ENCODE results near the gene AGT.

AGT gene

GRCh38 chr1:230713915-230714764, at the start of gene AGT:
TSS of gene AGT (minus strand) at chr1:230714122. CDS start at chr1:230710823, 3,299 bp downstream.
- no peak within 1 kb of the TSS for H3K27ac ChIP-seq (ENCODE audit: low read length)
- no peak within 1 kb of the TSS for H2AFZ ChIP-seq (ENCODE audit: low read depth, low read length)
- no peaks in the 10 kb centered on the region for H3K4me1 ChIP-seq (ENCODE audit: insufficient read depth, low read length)
- no peak within 1 kb of the TSS for H3K4me3 ChIP-seq (ENCODE audit: low read depth in 1 of 2, low read length in 2 of 2)
- ATAC-seq (ENCODE audit: insufficient read depth, low read depth) (no peak), DNase-seq (no peak)
- H3K9ac ChIP-seq (ENCODE audit: low read depth, low read length) = no peak within 1 kb of the TSS
- H3K79me2 ChIP-seq (ENCODE audit: insufficient read depth, low read length) = no peaks in the 10 kb centered on the region
- TF ChIP-seq EZH2 (IDR thresholded peaks at IDR 0.05; ENCODE audit: borderline replicate concordance, low read depth, low read length, severe bottlenecking) = no peak
- TF ChIP-seq, protein P1, sequence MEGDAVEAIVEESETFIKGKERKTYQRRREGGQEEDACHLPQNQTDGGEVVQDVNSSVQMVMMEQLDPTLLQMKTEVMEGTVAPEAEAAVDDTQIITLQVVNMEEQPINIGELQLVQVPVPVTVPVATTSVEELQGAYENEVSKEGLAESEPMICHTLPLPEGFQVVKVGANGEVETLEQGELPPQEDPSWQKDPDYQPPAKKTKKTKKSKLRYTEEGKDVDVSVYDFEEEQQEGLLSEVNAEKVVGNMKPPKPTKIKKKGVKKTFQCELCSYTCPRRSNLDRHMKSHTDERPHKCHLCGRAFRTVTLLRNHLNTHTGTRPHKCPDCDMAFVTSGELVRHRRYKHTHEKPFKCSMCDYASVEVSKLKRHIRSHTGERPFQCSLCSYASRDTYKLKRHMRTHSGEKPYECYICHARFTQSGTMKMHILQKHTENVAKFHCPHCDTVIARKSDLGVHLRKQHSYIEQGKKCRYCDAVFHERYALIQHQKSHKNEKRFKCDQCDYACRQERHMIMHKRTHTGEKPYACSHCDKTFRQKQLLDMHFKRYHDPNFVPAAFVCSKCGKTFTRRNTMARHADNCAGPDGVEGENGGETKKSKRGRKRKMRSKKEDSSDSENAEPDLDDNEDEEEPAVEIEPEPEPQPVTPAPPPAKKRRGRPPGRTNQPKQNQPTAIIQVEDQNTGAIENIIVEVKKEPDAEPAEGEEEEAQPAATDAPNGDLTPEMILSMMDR (IDR thresholded peaks at IDR 0.05; ENCODE audit: borderline replicate concordance, extremely low read depth, low read length, poor library complexity, severe bottlenecking) = no peak
- H3K9me3 ChIP-seq (ENCODE audit: insufficient read depth, low read length, severe bottlenecking) = no peaks in the 10 kb centered on the region
- H3K36me3 ChIP-seq (ENCODE audit: insufficient read depth, low read length) = no peaks in the 10 kb centered on the region
- H3K27me3 ChIP-seq (ENCODE audit: insufficient read depth, low read length, poor library complexity) = no peaks in the 10 kb centered on the region
- H4K20me1 ChIP-seq (ENCODE audit: insufficient read depth, low read length) = no peaks in the 10 kb centered on the region
- H3K4me2 ChIP-seq (ENCODE audit: insufficient read depth, low read length) = no peak within 1 kb of the TSS

DNA sequence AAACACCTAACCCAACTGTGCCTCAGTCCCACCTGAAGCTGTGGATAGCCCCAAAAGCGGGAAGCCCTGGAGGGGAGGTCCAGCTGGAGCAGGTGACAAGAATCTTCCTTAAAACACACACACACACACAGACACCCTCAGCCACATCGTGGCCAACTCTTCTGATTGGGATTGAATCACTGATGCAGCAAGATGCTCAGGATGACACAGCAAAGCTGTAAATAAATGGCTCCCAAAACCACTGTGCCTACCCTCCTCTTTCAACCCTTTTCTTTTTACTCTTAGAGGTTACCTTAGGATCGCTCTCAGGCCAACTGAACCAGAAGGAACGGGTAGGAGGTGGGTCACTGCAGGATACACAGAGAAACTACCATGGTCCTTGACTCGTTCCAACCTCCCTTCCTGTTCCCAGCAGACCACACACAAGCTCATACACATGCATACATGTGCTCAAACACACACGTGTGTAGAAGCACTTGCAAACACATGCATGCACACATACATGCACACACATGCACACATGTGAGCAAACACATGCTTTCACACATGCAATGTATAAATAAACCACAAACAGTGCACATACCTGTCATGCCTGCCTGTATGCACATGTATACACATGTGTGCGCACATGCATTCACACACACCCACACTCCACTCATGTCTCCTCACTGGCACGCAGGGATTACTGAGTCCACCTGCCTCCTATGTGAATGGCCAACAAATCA, 47.7 kb upstream of the AGT start:
- Histone ChIP-seq H3K36me3 (ENCODE audit: insufficient read depth, low read length) (no peaks in the 10 kb centered on the region), H3K4me1 (ENCODE audit: insufficient read depth, low read length) (no peaks in the 10 kb centered on the region), H3K79me2 (ENCODE audit: insufficient read depth, low read length) (no peaks in the 10 kb centered on the region), H3K9ac (ENCODE audit: low read depth, low read length) (no peak overlapping the region), H4K20me1 (ENCODE audit: insufficient read depth, low read length) (no peaks in the 10 kb centered on the region), H3K9me3 (ENCODE audit: insufficient read depth, low read length, severe bottlenecking) (no peaks in the 10 kb centered on the region), H3K27me3 (ENCODE audit: insufficient read depth, low read length, poor library complexity) (peaks cover 13% of the 10 kb centered on the region), H3K4me3 (ENCODE audit: low read depth in 1 of 2, low read length in 2 of 2) (no peak overlapping the region), H3K4me2 (ENCODE audit: insufficient read depth, low read length) (no peak overlapping the region), H3K27ac (ENCODE audit: low read length) (no peak overlapping the region), H2AFZ (ENCODE audit: low read depth, low read length) (no peak overlapping the region)
- DNase-seq (no peak), ATAC-seq (ENCODE audit: insufficient read depth, low read depth) (no peak)
- TF ChIP-seq EZH2 (IDR thresholded peaks at IDR 0.05; ENCODE audit: borderline replicate concordance, low read depth, low read length, severe bottlenecking) = no peak
- TF ChIP-seq, protein P1 (IDR thresholded peaks at IDR 0.05; ENCODE audit: borderline replicate concordance, extremely low read depth, low read length, poor library complexity, severe bottlenecking) = no peak

DNA sequence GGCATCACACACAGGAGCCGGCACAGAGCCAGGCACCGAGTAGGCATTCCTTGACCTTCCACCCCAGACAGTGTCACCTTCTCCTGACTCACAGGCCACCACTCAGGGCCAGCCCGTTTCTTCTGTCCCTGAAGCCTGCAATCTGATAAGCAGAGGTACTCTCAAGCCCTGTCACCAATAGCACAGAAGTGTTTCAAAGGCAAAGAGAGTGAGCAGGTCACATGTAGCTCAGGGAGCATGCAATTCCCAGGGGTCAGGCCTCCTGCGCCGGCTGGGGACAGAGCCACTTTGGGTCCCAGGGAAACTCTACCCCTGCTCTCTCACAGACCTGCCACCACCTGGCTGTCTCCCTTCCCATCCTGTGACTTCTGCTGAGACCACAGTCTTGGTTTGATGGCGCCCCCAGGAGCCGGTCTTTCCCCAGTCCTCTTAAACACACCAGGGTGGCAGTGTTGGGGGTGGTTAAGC, 46.5 kb upstream of the AGT start:
- DNase-seq = no peak
- Histone ChIP-seq H3K36me3 (ENCODE audit: insufficient read depth, low read length) (no peaks in the 10 kb centered on the region), H3K27me3 (ENCODE audit: insufficient read depth, low read length, poor library complexity) (peaks cover 13% of the 10 kb centered on the region), H3K27ac (ENCODE audit: low read length) (no peak overlapping the region), H4K20me1 (ENCODE audit: insufficient read depth, low read length) (no peaks in the 10 kb centered on the region), H3K4me1 (ENCODE audit: insufficient read depth, low read length) (no peaks in the 10 kb centered on the region), H2AFZ (ENCODE audit: low read depth, low read length) (no peak overlapping the region), H3K9me3 (ENCODE audit: insufficient read depth, low read length, severe bottlenecking) (no peaks in the 10 kb centered on the region), H3K4me2 (ENCODE audit: insufficient read depth, low read length) (no peak overlapping the region), H3K4me3 (ENCODE audit: low read depth in 1 of 2, low read length in 2 of 2) (no peak overlapping the region), H3K79me2 (ENCODE audit: insufficient read depth, low read length) (no peaks in the 10 kb centered on the region), H3K9ac (ENCODE audit: low read depth, low read length) (no peak overlapping the region)
- no peak for TF ChIP-seq EZH2 (IDR thresholded peaks at IDR 0.05; ENCODE audit: borderline replicate concordance, low read depth, low read length, severe bottlenecking)
- TF ChIP-seq, protein P1 (IDR thresholded peaks at IDR 0.05; ENCODE audit: borderline replicate concordance, extremely low read depth, low read length, poor library complexity, severe bottlenecking) = no peak
- ATAC-seq (ENCODE audit: insufficient read depth, low read depth) = no peak

All from DND-41 (cell line).